Activated naive CD8-positive, alpha-beta T cell treated with anti-CD3 and anti-CD28 coated beads, Interleukin-2, amount 50 U/mL, for 24 hours (primary cell): ENCODE results near the gene DUSP14.

ENCODE experiments used
- ATAC-seq: fragments of 150-1000 bp; cut with Tn5 transposase; one replicate; pipeline ENCODE4 v1.10.0; 2021
- DNase-seq: peaks from one replicate; pipeline ENCODE4 v3.0.0; 2021
- H3K27ac Mint-ChIP-seq: one replicate; pipeline ENCODE4 v1.8.0; 2021; ENCODE audit warnings: mild to moderate bottlenecking, mixed read lengths
- H3K27me3 Mint-ChIP-seq: one replicate; pipeline ENCODE4 v1.8.0; 2021; ENCODE audit warnings: mixed read lengths
- H3K36me3 Mint-ChIP-seq: one replicate; pipeline ENCODE4 v1.8.0; 2021; ENCODE audit warnings: low read depth, mixed read lengths
- H3K4me1 Mint-ChIP-seq: one replicate; pipeline ENCODE4 v1.8.0; 2021; ENCODE audit warnings: mixed read lengths
- H3K4me3 Mint-ChIP-seq: one replicate; pipeline ENCODE4 v1.8.0; 2021; ENCODE audit warnings: mild to moderate bottlenecking, moderate library complexity, mixed read lengths
- H3K9me3 Mint-ChIP-seq: one replicate; pipeline ENCODE4 v1.8.0; 2021; ENCODE audit warnings: mixed read lengths

Gene DUSP14

DNA sequence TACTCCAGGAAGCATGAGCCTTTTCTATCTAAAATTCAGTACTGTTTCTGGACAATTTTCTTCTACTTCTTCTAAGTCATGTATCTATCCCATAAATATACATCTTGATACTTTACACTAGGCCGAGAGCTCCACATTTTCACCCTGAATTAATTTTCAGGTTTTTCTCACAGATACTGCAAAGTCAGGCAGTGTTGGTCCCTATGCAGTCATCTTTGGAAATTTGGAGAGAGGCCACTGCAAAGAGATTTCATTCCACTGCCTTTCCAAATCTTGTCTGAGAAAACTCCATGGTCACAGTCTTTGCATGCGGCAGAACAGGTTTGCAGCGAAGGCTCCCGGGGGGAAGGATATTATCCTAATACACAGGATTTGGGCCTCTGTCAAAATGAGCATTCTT is 28.2 kb downstream of the DUSP14 start:
- Mint-ChIP-seq H3K4me3 (no peak overlapping the region), H3K9me3 (no peaks in the 10 kb centered on the region), H3K36me3 (peaks cover 24% of the 10 kb centered on the region), H3K4me1 (peaks cover 5% of the 10 kb centered on the region), H3K27ac (no peak overlapping the region), H3K27me3 (no peaks in the 10 kb centered on the region)
- ATAC-seq (no peak), DNase-seq (no peak)

DNA sequence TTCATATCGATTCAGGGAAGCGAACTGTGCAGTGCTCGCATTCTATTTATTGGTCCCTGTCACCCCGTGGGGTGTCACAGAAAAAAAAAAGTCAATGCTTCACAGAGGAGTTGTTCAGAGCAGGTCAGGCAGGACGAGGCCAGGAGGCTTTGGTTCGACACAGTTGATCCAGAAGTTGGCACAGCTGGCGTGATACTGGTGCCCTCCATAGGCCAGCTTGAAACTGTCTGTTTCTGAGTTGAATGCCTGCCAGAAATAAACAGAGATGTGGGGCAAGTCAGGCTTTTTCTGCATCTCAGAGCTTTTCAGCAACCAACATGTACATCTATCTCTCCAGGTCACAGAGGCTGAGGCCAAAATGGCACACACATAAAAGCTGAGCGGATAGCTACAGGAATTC is 29.1 kb downstream of the DUSP14 start:
- peaks cover 26% of the 10 kb centered on the region for H3K36me3 Mint-ChIP-seq
- no peaks in the 10 kb centered on the region for H3K9me3 Mint-ChIP-seq
- ATAC-seq (no peak), DNase-seq (no peak)
- peak overlapping the region; percentile 35 for H3K27ac Mint-ChIP-seq
- H3K4me3 Mint-ChIP-seq: no peak overlapping the region
- no peaks in the 10 kb centered on the region for H3K27me3 Mint-ChIP-seq
- peaks cover 9% of the 10 kb centered on the region for H3K4me1 Mint-ChIP-seq

DNA sequence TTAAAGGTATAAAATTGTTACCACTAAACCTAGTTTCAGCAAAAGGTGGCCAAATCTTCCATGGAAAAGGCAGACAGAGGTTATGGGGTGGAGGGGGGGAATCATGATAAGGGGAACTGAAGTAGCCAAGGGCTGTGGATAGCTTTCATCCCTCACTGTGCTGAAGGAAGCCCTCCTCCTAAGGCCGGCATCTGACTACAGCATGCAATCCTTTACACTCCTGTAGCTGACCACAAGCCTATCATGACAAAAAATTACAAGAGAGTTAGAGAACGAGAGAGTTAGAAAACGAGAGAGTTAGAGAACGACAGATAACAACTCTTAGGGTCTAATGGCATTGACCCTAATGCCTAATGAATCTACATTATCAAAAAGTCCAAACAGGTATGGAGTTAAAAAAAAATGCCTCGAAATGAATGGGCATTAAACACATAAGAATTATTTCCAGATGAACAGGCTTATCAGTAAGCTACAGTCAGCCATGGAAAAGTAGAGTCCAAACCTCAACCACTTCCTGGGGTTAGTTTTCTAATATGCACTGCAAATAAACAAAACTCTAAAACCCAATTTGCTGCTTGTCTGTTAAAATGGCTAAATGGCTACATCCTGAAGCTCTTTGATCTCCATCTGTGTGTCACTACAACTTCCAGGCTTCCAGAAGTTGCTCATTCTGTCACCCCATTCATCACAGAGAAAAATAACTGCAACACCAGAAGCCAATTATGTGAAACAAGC is 29.7 kb downstream of the DUSP14 start:
- Mint-ChIP-seq H3K9me3 (no peaks in the 10 kb centered on the region), H3K27me3 (no peaks in the 10 kb centered on the region), H3K4me3 (no peak overlapping the region), H3K27ac (peak overlapping the region; percentile 35), H3K36me3 (peaks cover 28% of the 10 kb centered on the region), H3K4me1 (peaks cover 12% of the 10 kb centered on the region)
- ATAC-seq: no peak
- DNase-seq: no peak

DNA sequence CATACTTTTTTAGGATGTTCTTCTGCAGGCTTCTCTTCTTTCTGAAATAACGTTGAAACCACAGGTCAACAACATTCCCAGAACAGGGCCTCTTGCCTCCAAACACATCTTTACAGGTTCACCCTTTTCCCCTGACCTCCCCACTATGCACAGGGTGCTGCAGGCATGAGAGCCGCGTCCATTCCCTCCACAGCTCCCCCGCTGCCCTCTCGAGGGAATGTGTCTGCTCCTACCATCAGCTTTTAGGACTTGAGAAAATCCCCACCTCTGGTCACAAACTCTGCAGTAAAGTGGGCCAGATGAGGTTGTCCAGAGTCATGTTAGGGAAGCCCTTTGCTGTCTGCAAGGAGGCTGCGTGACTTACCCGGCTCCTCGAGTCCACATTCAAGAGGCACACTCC is 30.5 kb downstream of the DUSP14 start:
- DNase-seq: no peak
- H3K4me1 Mint-ChIP-seq: peaks cover 15% of the 10 kb centered on the region
- H3K27ac Mint-ChIP-seq: peak overlapping the region; percentile 31
- no peak for ATAC-seq
- peaks cover 32% of the 10 kb centered on the region for H3K36me3 Mint-ChIP-seq
- H3K27me3 Mint-ChIP-seq: no peaks in the 10 kb centered on the region
- H3K9me3 Mint-ChIP-seq: no peaks in the 10 kb centered on the region
- no peak overlapping the region for H3K4me3 Mint-ChIP-seq

DNA sequence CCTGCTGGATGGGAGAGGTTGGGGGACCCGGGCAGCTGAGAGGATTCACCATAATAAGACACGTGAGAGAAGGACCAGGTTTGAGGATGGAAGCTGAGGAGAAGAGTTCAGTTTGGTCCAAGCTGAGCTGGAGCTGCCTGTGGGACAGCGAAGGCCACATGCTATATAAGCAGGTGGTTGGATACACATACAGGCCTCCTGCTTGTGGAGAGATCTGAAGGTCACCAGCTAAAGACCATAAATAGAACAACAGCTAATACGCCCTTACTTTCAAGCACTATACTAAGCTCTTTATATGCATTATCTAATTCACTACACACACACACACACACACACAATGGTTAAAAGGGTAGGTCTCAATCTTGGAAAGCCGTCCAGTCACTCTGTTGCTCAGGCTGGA is 32.1 kb downstream of the DUSP14 start:
- H3K4me1 Mint-ChIP-seq: peaks cover 15% of the 10 kb centered on the region
- no peaks in the 10 kb centered on the region for H3K9me3 Mint-ChIP-seq
- H3K4me3 Mint-ChIP-seq: no peak overlapping the region
- H3K36me3 Mint-ChIP-seq: peaks cover 37% of the 10 kb centered on the region
- ATAC-seq (no peak), DNase-seq (no peak)
- no peaks in the 10 kb centered on the region for H3K27me3 Mint-ChIP-seq
- no peak overlapping the region for H3K27ac Mint-ChIP-seq

DNA sequence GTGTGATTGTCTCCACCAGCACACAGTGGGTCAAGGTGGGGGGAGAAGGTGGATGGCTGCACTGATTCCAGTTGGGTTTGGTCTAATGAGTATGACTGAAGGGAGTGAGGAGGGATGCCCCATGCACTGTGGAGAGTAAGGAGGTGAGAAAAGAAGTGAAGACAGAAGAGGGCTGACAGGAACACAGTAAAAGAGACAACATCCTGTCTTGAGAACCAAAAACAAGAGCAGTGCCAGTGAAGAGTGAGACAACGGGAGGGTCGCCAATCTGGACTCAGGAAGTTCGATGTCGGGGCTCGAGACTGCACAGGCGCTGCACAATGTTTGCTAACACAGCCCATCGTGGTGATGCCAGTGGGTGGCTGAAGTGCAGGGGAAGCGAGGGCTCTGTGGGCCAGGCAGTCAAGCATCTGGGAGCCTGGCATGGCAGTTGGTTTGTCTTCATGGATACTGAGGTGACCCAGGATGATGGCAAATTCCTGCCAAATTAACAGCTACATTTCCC is 34.1 kb downstream of the DUSP14 start:
- no peaks in the 10 kb centered on the region for H3K9me3 Mint-ChIP-seq
- peak overlapping the region; percentile 47 for H3K27ac Mint-ChIP-seq
- H3K4me3 Mint-ChIP-seq: no peak overlapping the region
- no peak for ATAC-seq
- DNase-seq: no peak
- H3K36me3 Mint-ChIP-seq: peaks cover 30% of the 10 kb centered on the region
- H3K27me3 Mint-ChIP-seq: no peaks in the 10 kb centered on the region
- peaks cover 15% of the 10 kb centered on the region for H3K4me1 Mint-ChIP-seq

DNA sequence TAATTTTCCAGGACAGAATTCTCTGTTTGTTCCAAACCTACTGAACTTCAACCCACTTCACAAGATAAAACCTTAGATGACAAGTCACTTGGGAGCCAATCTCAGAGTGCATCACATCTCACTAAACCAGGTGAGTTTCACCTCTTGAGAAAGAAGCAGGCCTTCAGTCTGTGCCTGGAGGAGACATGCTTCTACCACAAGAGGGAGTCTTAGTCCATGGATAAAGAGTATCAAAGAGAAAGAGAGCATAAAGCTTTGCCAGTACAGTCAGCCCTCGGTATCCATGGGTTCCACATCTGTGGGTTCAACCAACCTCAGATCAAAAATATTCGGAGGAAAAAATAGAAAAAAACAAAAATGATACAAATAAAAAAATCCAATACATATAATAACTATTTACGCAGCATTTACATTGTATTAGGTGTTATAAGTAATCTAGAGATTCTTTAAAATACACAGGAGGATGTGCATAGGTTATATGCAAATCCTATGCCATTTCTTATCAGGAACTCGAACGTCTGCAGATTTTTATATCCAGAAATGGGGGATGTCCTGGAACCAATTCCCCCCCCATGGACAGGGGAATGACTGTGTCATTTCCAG is 37.7 kb downstream of the DUSP14 start:
- DNase-seq (no peak), ATAC-seq (peak; percentile 80)
- Mint-ChIP-seq H3K4me3 (no peak overlapping the region), H3K9me3 (no peaks in the 10 kb centered on the region), H3K27ac (no peak overlapping the region), H3K4me1 (peaks cover 10% of the 10 kb centered on the region), H3K27me3 (no peaks in the 10 kb centered on the region), H3K36me3 (peaks cover 26% of the 10 kb centered on the region)

DNA sequence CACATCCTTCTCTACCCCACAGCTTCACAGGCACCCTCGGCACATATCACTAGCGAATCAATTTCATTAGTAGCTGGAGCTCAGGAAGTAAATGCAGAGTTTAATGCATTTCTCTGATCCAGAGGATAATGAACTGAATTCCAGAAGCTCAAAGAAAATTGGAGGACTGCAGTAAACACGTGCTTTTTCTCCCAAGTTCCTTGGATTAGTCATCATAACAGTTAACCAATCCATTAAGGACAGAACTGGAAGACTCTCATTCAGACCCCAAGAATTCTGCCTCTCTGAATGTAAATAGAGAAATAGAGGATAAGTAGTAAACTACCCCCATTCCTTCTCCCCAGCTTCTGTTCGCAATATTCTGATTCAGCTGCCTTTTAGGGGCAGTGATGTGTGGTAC is 40.7 kb downstream of the DUSP14 start:
- H3K27ac Mint-ChIP-seq: peak overlapping the region; percentile 48
- H3K36me3 Mint-ChIP-seq: peaks cover 16% of the 10 kb centered on the region
- no peak for ATAC-seq
- DNase-seq: no peak
- no peaks in the 10 kb centered on the region for H3K4me1 Mint-ChIP-seq
- no peaks in the 10 kb centered on the region for H3K9me3 Mint-ChIP-seq
- no peaks in the 10 kb centered on the region for H3K27me3 Mint-ChIP-seq
- H3K4me3 Mint-ChIP-seq: no peak overlapping the region

DNA sequence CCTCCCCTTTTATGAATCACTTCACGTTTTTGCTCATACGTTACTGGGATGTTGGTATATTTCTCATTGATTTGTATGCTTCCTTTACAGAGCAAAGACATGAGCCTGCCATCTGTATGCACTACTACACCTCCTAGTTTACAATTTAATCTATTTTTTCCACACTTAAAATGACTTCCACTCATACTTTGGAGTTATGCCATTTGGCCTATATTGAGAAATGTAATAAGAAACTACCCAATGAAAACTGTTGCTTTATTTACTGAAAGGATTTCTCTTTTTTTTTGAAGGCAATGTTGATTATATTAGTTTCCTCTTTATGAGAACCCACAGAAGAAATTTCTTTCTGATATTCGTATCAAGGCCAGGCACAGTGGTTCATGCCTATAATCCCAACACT is 43.1 kb downstream of the DUSP14 start:
- no peaks in the 10 kb centered on the region for H3K4me1 Mint-ChIP-seq
- DNase-seq (no peak), ATAC-seq (no peak)
- H3K27ac Mint-ChIP-seq: no peak overlapping the region
- H3K27me3 Mint-ChIP-seq: no peaks in the 10 kb centered on the region
- no peak overlapping the region for H3K4me3 Mint-ChIP-seq
- H3K36me3 Mint-ChIP-seq: peaks cover 21% of the 10 kb centered on the region
- H3K9me3 Mint-ChIP-seq: no peaks in the 10 kb centered on the region

DNA sequence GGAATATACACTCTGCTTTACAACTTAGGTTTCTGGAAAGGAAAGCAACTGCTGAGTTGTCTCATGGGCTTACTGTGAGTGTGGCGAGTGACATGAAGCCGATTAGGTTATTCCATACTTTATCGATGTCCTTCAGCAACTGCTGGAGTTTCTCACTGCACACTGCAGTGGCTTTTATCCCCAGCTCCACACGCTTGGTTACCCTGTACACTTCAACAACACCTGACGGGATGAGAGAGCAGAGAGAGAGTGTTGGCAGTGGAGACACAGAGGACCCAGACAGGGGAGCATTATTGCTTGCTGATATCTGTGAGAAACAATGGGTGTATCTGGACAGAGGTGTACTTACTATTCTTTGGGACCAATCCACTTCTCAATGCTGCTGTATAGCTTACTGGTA is 46.2 kb downstream of the DUSP14 start:
- no peak for ATAC-seq
- Mint-ChIP-seq H3K27ac (no peak overlapping the region), H3K9me3 (no peaks in the 10 kb centered on the region), H3K27me3 (no peaks in the 10 kb centered on the region), H3K4me1 (no peaks in the 10 kb centered on the region), H3K36me3 (peaks cover 29% of the 10 kb centered on the region), H3K4me3 (no peak overlapping the region)
- DNase-seq: no peak

DNA sequence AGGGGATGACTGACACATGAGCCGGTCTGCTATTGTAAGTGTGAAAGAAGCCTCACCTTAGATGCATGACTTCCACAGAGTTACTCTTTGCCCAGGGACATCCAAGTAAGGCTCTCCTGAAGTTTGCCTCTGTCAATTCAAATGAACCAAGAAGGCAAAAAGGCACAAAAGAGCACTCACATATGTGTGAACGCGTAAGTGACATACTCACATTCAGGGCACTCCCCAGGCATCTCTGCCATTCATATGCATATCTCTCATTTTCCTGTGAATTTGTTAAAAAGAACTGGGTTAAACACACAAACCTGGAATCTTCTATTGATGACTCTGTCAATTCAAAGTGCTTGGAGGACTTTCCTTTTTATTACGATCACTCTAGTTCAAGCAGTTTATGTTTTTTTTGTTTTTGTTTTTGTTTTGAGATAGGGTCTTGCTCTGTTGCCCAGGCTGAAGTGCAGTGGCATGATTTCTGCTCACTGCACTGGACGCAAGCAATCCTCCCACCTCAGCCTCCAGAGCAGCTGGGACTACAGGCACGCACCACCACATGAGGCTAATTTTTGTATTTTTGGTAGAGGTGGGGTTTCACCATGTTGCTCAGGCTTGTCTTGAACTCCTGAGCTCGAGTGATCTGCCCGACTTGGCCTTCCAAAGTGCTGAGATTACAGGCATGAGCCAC is 49.4 kb downstream of the DUSP14 start:
- Mint-ChIP-seq H3K36me3 (peaks cover 43% of the 10 kb centered on the region), H3K4me1 (peaks cover 19% of the 10 kb centered on the region), H3K27ac (no peak overlapping the region), H3K9me3 (no peaks in the 10 kb centered on the region), H3K27me3 (no peaks in the 10 kb centered on the region), H3K4me3 (no peak overlapping the region)
- no peak for ATAC-seq
- DNase-seq: no peak

DNA sequence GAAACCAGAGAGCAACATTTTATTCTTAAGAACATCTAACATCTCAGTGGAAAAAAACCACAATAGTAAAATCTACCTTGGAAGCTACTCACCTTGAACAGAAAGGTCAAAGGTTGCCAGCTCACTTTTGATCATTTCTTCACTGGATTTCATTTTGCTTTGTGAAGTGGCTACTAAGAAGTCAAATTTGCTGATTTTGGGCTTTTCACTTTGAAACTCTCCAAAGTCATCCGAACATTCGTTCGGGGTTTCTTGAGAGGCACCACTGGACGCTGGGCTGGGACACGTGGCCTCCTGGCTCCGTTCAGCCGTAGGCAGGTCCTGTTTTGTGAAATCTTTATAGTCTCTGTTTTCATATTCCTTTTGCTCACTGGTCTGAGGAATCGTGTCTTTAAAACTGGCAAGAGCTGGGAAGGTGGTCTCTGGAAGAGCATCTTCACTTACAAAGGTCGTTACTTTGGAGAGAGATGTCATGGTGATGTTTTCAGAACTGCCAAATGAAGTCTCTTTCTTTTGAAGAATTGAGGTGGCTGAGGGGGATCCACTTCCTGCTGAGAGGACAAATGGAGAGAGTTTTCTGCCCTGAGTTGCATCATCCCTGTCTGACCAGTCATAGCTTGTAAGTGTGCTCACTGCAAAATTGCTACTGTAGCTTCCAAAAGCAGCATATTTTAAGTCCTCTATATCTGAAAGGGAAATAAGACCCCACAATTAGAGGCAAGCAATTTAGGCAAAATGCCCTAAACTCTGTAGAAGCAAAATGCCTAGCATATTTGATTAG is 52.4 kb downstream of the DUSP14 start:
- H3K27me3 Mint-ChIP-seq: no peaks in the 10 kb centered on the region
- ATAC-seq: no peak
- peaks cover 26% of the 10 kb centered on the region for H3K4me1 Mint-ChIP-seq
- no peak overlapping the region for H3K4me3 Mint-ChIP-seq
- peaks cover 38% of the 10 kb centered on the region for H3K36me3 Mint-ChIP-seq
- H3K9me3 Mint-ChIP-seq: no peaks in the 10 kb centered on the region
- peak overlapping the region; percentile 37 for H3K27ac Mint-ChIP-seq
- DNase-seq: no peak

DNA sequence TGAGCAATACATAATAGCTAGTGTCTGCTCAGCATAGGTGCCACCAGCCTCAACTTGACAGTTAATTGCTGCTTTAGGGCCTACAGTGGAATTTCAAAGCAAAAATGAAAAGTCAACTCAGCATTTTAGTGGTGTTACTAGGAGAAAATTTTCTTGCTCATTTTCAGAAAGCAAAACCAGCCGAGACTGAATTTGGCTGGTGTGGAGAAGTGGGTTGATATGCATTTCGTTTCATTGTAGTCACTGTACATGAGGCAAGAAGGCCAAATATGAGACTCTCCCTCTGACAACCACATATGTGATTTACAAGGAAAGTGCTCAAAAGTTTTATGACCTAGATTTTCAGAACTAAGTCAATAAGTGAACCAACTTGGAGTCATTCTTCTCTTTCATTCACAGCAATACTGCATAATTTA is 54.0 kb downstream of the DUSP14 start:
- peaks cover 26% of the 10 kb centered on the region for H3K36me3 Mint-ChIP-seq
- ATAC-seq (no peak), DNase-seq (no peak)
- H3K4me3 Mint-ChIP-seq: no peak overlapping the region
- peaks cover 35% of the 10 kb centered on the region for H3K4me1 Mint-ChIP-seq
- no peaks in the 10 kb centered on the region for H3K27me3 Mint-ChIP-seq
- H3K27ac Mint-ChIP-seq: peak overlapping the region; percentile 54
- no peaks in the 10 kb centered on the region for H3K9me3 Mint-ChIP-seq

DNA sequence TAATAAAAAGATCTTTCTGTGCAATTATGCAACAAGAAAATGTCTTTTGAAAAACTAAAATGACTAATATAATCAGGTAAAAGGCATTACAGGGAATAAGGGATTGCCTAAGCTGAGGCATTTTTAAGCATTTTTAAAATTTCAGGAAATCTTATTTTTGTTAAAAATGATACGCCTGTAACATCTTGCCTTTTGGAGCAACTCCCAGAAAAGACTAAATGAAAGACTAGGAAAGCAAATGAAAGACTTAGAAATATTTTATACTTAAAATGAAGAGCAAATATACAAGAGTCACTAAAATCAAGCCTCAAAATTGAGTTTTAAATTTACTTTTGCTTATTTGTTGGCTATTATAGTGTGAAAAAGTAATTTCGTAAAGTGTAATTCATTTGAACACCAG is 55.8 kb downstream of the DUSP14 start:
- H3K9me3 Mint-ChIP-seq: no peaks in the 10 kb centered on the region
- H3K4me1 Mint-ChIP-seq: peaks cover 40% of the 10 kb centered on the region
- H3K27me3 Mint-ChIP-seq: no peaks in the 10 kb centered on the region
- H3K36me3 Mint-ChIP-seq: peaks cover 31% of the 10 kb centered on the region
- ATAC-seq: no peak
- no peak overlapping the region for H3K27ac Mint-ChIP-seq
- no peak overlapping the region for H3K4me3 Mint-ChIP-seq
- DNase-seq: no peak
